Calu3 (cell line): ENCODE measurements around the gene RCC1. TPM values are rescaled to one million over a fixed set of nuclear protein-coding genes. Genes with fewer than 3 reads are reported as not detected.

ENCODE experiments used
- BruUV-seq: library from RNA; stranded (reverse); fragments of 400-500 nt; replicated peaks from 2 replicates; lab custom pipeline; 2021; lab: Mats Ljungman, UMichigan
- CTCF ChIA-PET: fragments of 300-600 bp; sonication (Branson Sonifier 250); formaldehyde crosslinking; loops from one replicate; lab custom pipeline; 2022; ENCODE audit warnings: antibody characterized with exemption; lab: Charles Lee
- DNase-seq: peaks from one replicate; pipeline ENCODE4 v3.0.0; 2022
- H3K27ac Mint-ChIP-seq: one replicate; pipeline ENCODE4 v1.8.0; 2022; ENCODE audit warnings: mixed read lengths; ENCODE audit not compliant: unreplicated experiment
- H3K27me3 Mint-ChIP-seq: one replicate; pipeline ENCODE4 v1.8.0; 2022; ENCODE audit warnings: mixed read lengths; ENCODE audit not compliant: unreplicated experiment
- H3K36me3 Mint-ChIP-seq: one replicate; pipeline ENCODE4 v1.8.0; 2022; ENCODE audit warnings: mild to moderate bottlenecking, moderate library complexity, mixed read lengths; ENCODE audit not compliant: insufficient read depth, unreplicated experiment
- H3K4me1 Mint-ChIP-seq: one replicate; pipeline ENCODE4 v1.8.0; 2022; ENCODE audit warnings: mild to moderate bottlenecking, low read depth, mixed read lengths; ENCODE audit not compliant: unreplicated experiment
- H3K4me3 Mint-ChIP-seq: one replicate; pipeline ENCODE4 v1.8.0; 2022; ENCODE audit warnings: mild to moderate bottlenecking, low read depth, moderate library complexity, mixed read lengths; ENCODE audit not compliant: unreplicated experiment
- H3K9me3 Mint-ChIP-seq: one replicate; pipeline ENCODE4 v1.8.0; 2022; ENCODE audit warnings: low read depth, mixed read lengths; ENCODE audit not compliant: unreplicated experiment
- CTCF ChIP-seq: fragments of 200-600 bp; IDR thresholded peaks from one replicate; pipeline ENCODE4 v1.8.0; 2022; ENCODE audit warnings: antibody characterized with exemption; ENCODE audit not compliant: unreplicated experiment
- intact Hi-C: fragments of 100-400 bp; cut with micrococcal nuclease; formaldehyde crosslinking; loops from one replicate; pipeline ENCODE4 v1.10.0; 2022; ENCODE audit not compliant: unreplicated experiment
- total RNA-seq: library from RNA; stranded (reverse); gene quantifications from 2 replicates; pipeline ENCODE4 v1.2.3, GENCODE V29; 2022

Gene RCC1
- total RNA-seq, 1 experiment from 2014 or later, result 95.9 TPM

DNA sequence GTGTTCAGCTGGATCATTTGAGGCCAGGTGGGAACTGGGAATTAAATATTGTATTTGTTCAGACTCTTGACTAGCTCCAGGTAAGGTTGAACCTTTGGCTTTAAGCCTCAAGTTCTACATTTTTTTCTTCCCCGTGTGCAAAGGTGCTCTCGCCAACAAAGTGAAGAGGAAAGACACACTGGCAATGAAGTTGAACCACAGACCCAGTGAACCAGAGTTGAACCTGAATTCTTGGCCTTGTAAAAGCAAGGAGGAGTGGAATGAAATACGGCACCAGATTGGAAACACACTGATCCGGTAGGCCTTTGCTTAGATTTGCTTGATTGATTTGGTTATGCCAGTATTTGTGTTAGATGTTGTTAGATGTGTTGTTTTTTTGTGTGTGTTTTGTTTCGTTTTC lies 25.5 kb upstream of the RCC1 start:
- intact Hi-C loops, result no loop called here
- no peak for TF ChIP-seq CTCF
- BruUV-seq, result no TSS peak
- Mint-ChIP-seq H3K9me3 (no peaks in the 10 kb centered on the region), H3K4me3 (no peak overlapping the region), H3K4me1 (no peaks in the 10 kb centered on the region), H3K27me3 (no peaks in the 10 kb centered on the region), H3K27ac (no peak overlapping the region), H3K36me3 (peaks cover 49% of the 10 kb centered on the region)
- CTCF ChIA-PET, result no interaction called here
- DNase-seq, result no peak

DNA sequence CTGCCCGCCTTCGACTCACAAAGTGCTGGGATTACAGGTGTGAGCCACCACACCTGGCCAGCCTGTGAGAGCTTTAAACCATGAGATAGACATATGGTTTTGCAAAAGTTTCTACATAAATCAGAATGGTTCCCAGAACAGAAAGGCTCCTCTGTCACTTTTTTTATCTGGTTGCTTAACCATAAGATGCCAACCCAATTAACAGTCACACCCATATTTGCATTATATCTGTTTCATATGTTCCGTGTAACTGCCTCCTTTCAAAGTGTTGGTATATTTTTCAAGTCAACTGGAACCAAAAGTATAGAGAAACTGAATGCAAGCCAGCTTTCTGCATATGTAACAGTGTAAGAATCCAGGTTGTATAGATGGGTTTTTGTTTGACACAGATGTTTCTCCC lies 23.7 kb upstream of the RCC1 start:
- Mint-ChIP-seq H3K36me3 (peaks cover 52% of the 10 kb centered on the region), H3K9me3 (no peaks in the 10 kb centered on the region), H3K27me3 (no peaks in the 10 kb centered on the region), H3K27ac (no peak overlapping the region), H3K4me1 (no peaks in the 10 kb centered on the region), H3K4me3 (no peak overlapping the region)
- BruUV-seq, result no TSS peak
- no peak for DNase-seq
- intact Hi-C loops, result no loop called here
- CTCF ChIA-PET, result interaction anchor here (0.8 kb wide), 1 partner anchor 69 kb away, joined by 3 read pairs; no protein-coding TSS in a partner anchor
- TF ChIP-seq CTCF, result no peak

GRCh38 chr1:28482702-28483101 lies 23.1 kb upstream of the RCC1 start:
- no peak for TF ChIP-seq CTCF
- peaks cover 49% of the 10 kb centered on the region for H3K36me3 Mint-ChIP-seq
- intact Hi-C loops, result no loop called here
- CTCF ChIA-PET, result no interaction called here
- H3K4me3 Mint-ChIP-seq, result no peak overlapping the region
- H3K27ac Mint-ChIP-seq, result no peak overlapping the region
- no peaks in the 10 kb centered on the region for H3K27me3 Mint-ChIP-seq
- BruUV-seq, result no TSS peak
- H3K4me1 Mint-ChIP-seq, result no peaks in the 10 kb centered on the region
- DNase-seq, result no peak
- no peaks in the 10 kb centered on the region for H3K9me3 Mint-ChIP-seq

DNA sequence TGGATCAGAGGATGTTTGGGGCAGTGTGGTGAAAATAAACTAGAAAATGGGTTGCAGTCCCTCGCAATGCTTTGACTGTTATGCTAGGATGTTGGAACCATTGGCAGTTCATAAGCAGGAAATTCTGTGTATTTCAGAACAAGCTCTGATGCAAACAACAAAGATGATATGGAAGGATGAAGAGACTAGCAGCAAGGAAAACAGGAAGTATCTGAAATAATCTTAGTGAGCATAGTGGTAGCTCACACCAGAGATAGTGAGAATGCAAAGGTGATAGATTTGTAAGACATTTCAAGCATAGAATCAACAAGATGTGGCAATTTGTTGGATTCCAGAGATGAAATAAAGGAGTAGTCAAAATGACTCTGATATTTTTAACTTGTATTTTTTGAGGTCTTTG lies 11.1 kb upstream of the RCC1 start:
- Mint-ChIP-seq H3K4me3 (no peak overlapping the region), H3K36me3 (peaks cover 42% of the 10 kb centered on the region), H3K4me1 (no peaks in the 10 kb centered on the region), H3K27ac (no peak overlapping the region), H3K9me3 (no peaks in the 10 kb centered on the region), H3K27me3 (no peaks in the 10 kb centered on the region)
- BruUV-seq, result no TSS peak
- intact Hi-C loops, result no loop called here
- no peak for DNase-seq
- CTCF ChIA-PET, result no interaction called here
- no peak for TF ChIP-seq CTCF

DNA sequence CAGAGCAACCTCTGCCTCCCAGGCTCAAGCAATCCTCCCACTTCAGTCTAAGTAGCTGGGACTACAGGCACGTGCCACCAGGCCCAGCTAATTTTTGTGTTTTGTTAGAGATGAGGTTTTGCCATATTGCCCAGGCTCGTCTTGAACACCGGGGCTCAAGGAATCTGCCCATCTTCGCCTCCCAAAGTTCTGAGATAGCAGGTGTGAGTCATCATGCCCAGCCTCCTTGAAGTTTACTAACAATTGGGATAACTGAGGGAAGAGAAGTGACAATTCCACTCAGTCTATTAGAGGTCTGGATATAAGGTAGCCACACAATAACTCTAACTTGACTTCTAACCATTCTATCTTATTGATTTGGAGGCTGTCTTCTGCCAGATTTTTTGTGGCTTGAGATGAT lies 6.3 kb upstream of the RCC1 start:
- H3K27me3 Mint-ChIP-seq, result no peaks in the 10 kb centered on the region
- no peak for TF ChIP-seq CTCF
- peaks cover 27% of the 10 kb centered on the region for H3K36me3 Mint-ChIP-seq
- no peaks in the 10 kb centered on the region for H3K9me3 Mint-ChIP-seq
- H3K27ac Mint-ChIP-seq, result no peak overlapping the region
- H3K4me3 Mint-ChIP-seq, result no peak overlapping the region
- peaks cover 14% of the 10 kb centered on the region for H3K4me1 Mint-ChIP-seq
- intact Hi-C loops, result no loop called here
- no peak for DNase-seq
- CTCF ChIA-PET, result no interaction called here
- BruUV-seq, result no TSS peak
